Measurements from ENCODE around the gene NODAL. TPM values are rescaled to one million over a fixed set of nuclear protein-coding genes. Genes with fewer than 3 reads are reported as not detected.

Gene NODAL
- total RNA-seq, 1 experiment from 2014 or later, result 57.0 TPM

GRCh38 chr10:70404036-70404786, 37.3 kb downstream of the NODAL start, which contains the start of gene EIF4EBP2 (continued):
- TF ChIP-seq RELA (CRISPR knock-in tag; IDR thresholded peaks at IDR 0.05; ENCODE audit: borderline replicate concordance) (peak; percentile 23; the same call in 1 of the 2 replicates), ZNF671 (CRISPR knock-in tag; IDR thresholded peaks at IDR 0.05) (no peak), SMAD3 (CRISPR knock-in tag; IDR thresholded peaks at IDR 0.05; ENCODE audit: borderline replicate concordance) (peak; percentile 8; the same call in 1 of the 2 replicates), SP1 (CRISPR knock-in tag; conservative IDR thresholded peaks at IDR 0.05) (peak; percentile 98), GRHL2 (CRISPR knock-in tag; IDR thresholded peaks at IDR 0.05; ENCODE audit: insufficient replicate concordance, severe bottlenecking) (no peak), FOXP1 (CRISPR knock-in tag; IDR thresholded peaks at IDR 0.05; ENCODE audit: borderline replicate concordance) (peak; percentile 72), ATF1 (CRISPR knock-in tag; IDR thresholded peaks at IDR 0.05) (no peak), FOXP4 (CRISPR knock-in tag; IDR thresholded peaks at IDR 0.05) (peak; percentile 82; the same call in 1 of the 2 replicates), E2F5 (CRISPR knock-in tag; IDR thresholded peaks at IDR 0.05) (peak; percentile 88; the same call in 1 of the 2 replicates), MYBL2 (CRISPR knock-in tag; IDR thresholded peaks at IDR 0.05) (peak; percentile 82), ZNF281 (CRISPR knock-in tag; IDR thresholded peaks at IDR 0.05) (no peak), TEAD1 (CRISPR knock-in tag; IDR thresholded peaks at IDR 0.05) (peak; percentile 87), MAX (CRISPR knock-in tag; IDR thresholded peaks at IDR 0.05) (peak; percentile 84), E2F4 (CRISPR knock-in tag; IDR thresholded peaks at IDR 0.05; ENCODE audit: borderline replicate concordance, low read depth) (0 out of 2 replicates have a peak, but pooled peaks have one; percentile 43), FOXK1 (CRISPR knock-in tag; IDR thresholded peaks at IDR 0.05) (peak; percentile 75; the same call in 1 of the 2 replicates), ZBTB43 (CRISPR knock-in tag; IDR thresholded peaks at IDR 0.05) (peak; percentile 82; the same call in 1 of the 2 replicates)

All from WTC11 (cell line).